ENCODE data around the gene MAPRE2.

The MAPRE2 gene

DNA sequence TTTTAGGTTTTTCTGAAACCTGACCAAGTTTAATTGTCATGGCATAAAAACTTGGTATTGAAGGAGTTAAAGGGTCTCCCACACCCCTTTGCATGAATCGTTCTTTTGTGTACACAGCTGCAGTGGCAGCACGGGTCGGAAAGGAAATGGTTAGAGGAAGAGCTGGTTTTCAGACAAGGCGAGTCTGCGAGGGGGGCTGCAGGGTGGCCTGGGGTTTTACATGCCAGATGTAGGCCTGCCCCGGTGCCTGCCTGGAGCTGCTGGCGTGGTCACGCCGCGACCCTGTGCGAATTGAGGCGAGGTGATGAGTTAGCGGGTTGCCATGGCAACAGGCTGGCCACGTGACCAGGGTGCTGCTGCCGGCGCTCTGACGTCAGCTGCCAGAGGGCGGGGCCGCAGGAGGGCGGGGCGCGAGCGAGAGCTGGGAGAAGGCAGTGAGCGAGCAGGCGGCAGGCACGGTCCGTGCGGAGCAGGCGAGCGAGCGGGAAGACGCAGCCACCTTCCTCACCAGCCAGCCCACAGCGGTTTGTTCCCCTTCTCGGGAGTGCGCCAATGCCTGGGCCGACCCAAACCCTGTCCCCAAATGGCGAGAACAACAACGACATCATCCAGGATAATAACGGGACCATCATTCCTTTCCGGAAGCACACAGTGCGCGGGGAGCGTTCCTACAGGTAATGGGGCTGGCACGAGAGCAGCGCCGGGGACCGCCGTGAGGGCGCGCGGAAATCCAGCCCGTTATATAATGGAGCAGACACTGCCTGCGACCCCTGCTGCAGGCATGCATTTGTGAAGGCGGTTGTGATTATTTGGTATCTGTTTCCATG is at the start of gene MAPRE2:
Gene MAPRE2 (plus strand): TSS at position 426 of the 827 bp plus-strand sequence. CDS start 127 bp downstream, at position 553.
- peak; percentile 98 to 99 for DNase-seq

DNA sequence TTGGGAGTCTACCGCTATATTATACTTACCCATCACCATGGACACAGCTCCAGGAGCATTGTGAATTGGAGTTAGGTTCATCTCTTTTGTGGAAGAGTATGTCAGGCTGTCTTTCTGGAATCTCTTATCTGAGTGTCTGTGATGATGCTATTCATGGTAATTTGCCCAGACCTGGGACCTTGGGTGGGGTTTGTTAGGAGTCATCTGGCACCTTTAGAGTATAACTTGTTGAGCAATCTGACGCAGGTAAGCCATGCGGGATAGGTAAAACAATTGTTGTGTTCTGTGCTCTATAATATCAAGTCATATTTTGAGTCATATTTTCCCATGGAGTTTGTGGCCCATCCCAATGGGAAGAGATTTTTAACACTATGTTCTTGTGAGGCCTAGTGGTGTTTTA is 49.7 kb upstream of the MAPRE2 start:
- DNase-seq = no peak

DNA sequence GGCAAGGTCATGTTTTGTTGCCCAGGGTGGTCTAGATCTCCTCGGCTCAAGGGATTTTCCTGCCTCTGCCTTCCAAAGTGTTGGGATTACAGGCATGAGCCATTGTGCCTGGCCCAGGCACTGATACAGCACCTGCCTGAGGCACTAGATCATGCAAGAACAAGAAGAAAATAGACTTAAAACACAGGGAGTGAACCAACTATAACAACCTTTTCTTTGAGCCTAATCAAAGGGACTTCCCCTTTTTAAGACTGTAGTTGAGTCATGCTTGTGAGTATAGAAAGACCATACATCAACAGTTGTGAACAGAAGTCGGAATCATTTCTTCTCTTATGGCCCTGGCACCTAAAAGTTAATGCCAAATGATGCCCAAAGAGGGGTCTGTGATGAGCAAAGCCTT is 47.9 kb upstream of the MAPRE2 start:
- DNase-seq = no peak

DNA sequence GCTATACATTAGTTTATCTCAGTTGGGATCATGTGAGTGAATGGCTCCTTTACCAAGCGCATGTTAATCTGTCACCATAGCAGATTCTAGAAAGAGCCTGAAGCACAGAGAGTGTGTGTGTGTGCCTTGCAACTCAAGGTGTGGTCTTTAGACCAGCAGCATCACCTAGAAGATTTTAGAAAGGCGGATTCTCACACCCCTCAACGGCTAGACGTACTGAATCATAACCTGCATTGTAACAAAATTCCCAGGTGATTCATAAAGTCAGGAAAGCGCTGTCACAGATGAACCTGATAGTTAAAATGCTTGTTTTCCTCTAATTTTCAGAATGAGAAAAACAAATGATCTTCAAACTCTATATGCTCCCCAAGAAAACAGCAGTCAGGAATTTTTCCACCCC is 45.5 kb upstream of the MAPRE2 start:
- no peak for DNase-seq

DNA sequence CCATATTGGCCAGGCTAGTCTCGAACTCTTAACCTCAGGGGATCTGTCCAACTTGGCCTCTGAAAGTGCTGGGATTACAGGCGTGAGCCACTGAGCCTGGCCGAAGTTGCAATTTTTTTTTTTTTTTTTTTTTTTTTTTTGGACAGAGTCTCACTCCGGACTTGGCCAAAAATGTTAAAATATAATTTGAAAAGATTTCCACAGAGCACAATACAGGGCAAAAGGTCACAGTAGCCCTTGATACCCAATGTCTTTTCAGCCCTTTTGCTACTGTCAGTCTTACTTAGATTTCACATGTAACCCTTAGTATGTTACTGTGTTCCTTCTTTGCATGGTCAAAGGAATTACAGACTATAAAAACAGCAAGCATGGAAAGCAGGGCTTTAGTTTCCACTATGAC is 42.6 kb upstream of the MAPRE2 start:
- no peak for DNase-seq

DNA sequence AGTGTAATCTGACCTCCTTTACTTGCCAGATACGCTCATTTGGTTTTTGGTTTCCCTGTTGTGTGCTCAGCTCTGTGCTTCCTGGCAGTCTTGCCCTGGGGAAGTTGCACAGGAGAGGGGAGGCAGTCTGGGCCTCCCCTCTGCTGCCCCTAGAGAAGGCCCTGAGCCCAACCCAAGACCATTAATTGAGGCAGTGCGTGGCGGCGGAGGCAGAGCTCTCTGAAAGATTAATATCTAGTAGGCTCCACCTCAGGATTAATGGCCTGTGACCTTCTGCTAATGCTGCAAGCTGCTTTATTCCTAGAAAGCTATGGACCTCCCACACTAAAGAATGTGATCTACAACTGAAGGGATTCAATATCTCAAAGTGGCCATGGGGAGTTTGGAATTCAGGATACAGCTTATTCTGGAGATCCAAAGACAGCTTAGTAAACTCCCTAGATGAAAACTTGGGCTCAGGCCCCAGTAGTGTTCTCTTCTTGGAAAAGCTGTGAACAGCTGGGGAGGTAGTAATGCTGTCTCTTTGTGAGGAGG is 41.4 kb upstream of the MAPRE2 start:
- no peak for DNase-seq

DNA sequence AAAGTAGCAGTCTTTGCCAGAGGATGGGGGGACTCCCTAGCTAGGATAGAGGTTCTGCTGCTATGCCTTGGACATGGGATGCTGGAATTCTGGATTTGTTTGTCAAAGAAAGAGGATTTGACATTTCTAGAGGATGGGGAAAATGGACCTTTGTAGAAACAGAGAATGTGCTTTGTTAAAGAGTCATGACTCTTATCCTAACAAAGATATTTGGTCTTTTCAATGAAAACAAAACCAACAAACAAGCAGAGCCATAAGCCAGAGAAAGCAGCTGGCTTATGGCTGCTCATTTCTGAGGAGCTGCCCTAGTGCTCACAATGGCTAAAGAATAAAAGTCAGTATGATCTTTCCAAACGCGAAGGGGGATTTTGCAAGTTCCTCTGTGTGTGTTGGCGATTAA is 40.8 kb upstream of the MAPRE2 start:
- DNase-seq = no peak

DNA sequence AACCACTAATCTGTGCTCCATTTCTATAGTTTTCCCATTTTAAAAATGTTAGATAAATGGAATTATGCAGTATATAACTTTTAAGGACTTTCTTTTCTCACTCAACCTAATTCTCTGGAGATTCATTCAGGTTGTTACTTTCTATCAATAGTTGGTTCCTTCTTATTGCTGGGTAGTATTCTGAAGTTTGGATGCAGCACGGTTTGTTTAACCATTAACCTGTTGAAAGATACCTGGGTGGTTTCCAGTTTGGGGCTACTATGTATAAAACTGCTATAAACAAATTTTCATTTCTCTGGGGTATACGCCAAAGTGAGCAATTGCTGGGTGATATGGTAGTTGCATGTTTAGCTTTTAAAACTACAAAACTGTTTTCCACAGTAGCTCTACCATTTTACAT is 39.1 kb upstream of the MAPRE2 start:
- no peak for DNase-seq

DNA sequence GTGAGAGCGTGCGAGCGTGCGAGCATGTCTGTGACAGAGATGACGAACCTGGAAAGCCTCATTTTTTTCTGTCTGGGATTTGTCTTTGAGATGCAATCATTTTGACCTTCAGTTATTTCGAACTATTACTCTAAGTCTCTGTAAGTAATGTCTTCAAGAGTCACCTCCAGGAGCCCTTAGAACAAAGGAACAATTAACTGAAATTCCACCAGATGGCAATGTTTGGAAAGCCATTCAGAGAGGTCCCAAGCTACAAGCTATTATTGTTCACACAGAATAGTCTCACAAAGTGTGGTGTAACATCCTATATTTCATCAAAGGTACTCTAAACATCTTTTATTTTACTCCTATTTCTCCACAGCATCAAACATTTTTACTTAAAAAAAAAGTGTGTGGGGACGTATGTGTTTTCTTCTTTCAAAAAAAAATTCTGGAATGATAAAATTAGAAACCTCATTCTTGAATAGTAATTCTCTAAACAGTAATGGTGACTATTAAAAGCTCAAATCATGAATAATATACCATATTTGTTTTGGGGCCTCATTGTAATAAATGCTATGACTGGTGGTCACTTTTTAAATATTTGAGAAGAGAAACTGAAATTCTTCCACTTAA is 35.1 kb upstream of the MAPRE2 start:
- peak; percentile 25 to 26 for DNase-seq

DNA sequence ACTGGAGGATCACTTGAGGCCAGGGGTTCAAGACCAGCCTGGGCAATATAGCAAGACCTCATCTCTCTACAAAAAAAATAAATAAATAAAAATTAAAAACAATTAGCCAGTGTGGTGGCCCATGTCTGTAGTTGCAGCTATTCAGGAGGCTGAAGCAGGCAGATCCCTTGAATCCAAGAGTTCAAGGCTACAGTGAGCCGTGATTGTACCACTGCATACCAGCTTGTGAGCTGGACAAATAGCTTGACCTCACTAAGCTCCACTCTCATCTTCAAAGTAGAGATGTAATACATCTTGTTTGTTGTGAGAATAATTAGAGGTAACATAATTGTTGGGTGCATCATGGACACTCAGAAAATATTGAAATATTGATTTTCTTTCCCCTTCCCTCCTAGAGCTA is 31.1 kb upstream of the MAPRE2 start:
- DNase-seq = no peak

DNA sequence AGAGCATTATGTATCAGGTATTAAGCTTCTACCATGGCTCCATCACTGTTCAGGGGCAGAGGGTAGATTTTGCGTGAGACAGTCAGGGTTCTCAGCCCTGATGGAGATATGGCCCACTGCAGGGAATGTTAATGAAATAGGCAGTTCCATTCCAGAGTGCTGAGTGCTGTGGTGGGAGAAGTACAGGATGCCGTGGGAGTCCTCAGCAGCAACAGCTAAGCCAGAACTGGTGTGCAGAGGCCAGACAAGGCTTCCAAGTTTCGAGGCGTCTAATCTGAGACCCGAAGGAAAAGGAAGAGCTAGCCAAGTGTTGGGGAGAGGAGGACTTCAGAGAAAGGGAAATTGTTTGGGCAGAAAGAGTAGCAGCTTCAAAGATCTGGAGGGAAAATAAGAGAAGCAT is 30.2 kb upstream of the MAPRE2 start:
- no peak for DNase-seq

DNA sequence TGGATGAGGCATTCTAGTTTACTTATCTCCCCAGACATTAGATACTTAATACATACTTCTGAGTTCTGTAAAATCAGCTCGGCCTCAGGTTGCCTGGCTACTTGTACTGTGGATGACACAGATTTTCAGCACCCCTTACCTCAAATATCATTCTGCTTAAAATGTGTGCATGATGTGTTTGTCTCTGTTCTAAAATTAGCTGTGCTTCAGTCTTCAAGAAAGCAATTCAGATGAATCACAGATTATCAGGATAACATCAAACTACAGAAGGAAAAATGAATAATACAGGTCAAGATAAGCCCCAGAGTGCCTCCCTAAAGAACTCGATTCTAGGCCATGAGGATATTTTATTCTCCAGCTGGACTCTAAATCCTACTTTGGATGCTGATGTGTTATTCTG is 21.3 kb upstream of the MAPRE2 start:
- no peak for DNase-seq

DNA sequence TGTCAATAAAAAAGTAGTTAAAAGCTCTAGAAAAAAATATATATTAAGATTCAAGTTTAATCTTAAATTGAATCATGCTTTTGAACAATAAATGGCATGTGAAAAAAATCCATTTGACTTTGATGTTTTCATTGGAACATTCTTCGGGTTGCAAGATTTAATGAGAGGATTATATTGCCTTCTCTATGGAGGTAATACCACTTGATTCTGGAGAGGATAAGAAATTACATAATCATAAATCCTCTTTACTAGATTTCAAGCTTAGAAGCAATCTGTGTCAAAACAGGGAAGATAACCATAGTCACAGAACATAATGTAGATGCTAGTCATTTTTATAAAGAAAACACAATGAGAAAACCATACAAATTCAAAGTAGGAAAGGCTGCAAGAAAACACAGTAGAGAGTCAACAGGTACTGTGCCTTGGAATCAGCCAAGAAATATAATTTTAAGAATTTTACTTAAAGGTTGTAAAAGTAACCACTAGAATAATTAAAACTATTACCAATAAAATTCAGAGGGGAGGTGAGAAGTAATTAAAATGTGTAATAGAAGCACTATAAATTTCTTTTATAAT is 18.7 kb upstream of the MAPRE2 start:
- no peak for DNase-seq

DNA sequence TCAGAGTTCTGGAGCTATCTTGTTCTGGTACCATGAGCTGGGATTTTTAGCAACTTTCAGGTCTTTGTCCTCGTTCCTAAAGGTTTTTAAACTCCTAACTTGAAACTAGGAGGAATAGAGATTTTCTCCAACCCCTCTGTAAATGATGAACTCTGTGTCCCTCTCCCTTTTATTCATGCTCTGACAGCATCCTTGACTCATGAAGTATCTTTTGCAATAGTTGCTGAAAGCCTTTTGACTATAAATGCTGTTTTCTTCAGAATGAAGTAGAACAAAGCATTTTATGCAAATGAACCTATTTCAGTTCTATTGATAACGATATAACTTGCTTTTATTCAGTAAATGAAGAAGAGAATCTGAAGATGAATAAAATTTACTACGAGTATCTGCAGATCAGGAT is 17.0 kb upstream of the MAPRE2 start:
- DNase-seq = no peak

DNA sequence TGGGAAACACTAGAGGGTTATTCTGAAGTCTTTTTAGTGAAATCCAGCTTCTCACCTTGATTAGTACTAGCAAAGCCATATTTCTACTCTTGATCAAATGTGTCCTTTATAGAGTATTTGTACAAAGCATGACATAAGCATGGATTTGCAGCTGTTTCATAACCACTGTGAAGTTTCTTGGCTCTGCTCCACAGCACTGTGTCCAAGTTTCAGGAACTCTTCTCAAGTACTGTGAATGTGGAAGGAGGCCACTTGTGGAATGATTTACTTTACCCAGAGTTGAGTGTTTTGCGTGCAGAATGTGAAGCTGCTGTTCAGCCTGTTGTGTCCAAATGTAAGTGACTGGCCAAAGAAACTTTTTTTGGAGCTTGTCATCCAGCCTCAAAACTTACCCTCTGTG is 16.2 kb upstream of the MAPRE2 start:
- no peak for DNase-seq

DNA sequence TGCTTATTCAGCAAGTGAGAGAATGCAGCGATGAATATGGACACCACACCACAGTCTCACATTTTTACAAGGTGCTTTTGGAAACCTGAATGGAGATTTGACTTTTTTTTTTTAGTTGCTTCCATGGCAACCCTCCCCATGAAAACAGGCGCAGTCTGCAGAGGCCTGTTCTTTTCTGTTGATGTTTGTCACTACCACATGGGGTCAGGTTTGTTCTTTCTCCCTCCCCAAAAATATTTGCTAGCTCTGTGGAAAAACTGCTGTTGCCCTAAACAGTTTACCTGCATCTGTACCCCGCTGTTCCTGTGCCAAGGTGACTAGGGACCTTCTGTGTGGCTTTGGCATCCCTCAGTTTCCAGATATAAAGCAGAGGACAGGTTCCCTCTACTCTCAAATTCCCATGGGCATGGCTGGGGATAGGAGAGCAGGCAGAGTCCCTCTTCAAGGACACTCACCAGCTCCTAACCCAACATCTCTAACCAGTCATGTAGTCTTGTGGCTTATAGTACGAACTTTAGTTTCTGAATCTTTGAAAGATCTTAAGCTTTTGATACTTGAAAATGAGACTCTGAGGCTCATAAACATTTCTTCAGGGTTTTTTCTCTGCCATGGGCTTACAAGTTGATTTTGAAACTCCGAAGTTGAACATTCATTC is 14.7 kb upstream of the MAPRE2 start:
- no peak for DNase-seq

DNA sequence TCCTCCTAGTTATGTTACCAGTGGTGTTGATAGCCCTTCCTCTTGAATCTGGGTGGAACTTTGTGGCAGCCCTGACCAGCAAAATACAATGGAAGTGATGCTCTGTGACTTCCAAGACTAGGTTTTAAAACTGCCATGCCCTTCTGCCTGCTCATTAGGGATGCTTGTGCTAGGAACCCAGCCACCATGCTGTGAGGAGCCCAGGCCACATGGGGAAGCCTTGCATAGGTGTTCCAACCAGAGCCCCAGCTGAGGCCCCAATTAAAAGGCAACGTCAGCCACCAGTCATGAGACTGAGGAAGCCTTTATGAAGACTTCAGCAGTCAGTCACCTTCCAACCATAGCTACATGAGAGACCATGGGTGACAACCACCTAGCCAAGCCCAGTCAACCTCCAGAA is 14.0 kb upstream of the MAPRE2 start:
- DNase-seq = no peak

DNA sequence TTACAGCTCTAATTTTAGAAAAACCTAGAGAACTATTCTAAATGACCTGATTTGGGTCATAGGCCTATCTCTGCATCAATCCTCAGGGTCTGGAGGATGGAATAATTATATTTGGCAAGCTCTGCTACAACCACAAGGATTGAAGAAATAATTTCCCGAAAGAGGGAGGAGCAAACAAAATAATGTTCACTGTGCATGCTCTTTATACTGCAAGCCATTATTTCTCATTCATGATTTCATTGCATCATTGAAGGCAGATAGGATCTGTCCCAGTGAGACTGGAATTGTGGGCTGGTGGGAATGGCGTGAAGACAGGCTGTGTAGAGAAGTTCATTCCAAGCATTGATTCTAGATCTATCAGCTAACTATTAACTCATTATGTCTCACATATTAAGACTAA is 12.7 kb upstream of the MAPRE2 start:
- DNase-seq = no peak

DNA sequence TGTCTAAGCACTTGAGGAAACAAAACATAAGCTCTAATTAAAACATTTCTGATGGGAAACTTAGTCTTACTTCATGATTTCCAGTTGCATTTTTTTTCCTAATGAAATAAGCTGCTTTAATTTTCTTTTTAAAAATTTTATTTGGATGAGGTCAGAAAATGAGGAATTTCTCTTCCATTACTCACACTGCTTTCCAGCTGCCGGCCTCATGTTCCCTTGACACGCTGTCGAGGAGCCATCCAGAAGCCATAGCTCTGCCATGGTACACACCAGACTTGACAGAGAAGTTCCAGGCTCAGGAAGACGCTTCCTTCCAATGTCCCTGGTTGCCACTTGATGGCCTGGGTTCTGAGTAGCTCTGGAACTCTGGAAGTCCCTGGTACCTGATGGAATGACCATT is 12.1 kb upstream of the MAPRE2 start:
- DNase-seq = no peak

DNA sequence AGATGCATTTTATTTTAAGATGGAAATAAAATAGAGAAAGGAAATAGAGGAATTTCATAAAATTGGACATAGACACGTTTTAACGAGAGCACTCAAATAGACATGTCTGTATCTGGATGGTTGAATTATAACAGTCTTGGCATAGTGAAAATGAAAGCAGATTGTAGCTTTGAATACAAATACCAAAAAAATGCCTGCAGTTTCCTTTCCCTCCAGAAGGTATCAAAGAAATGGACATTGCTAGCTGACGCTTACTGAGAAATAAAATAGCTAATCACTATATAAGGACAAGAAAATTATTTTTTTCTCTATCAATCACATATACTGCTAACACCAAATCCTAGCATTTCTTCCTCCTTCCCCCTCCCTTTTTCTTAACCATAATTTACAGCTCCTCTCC is 11.4 kb upstream of the MAPRE2 start:
- DNase-seq = no peak

DNA sequence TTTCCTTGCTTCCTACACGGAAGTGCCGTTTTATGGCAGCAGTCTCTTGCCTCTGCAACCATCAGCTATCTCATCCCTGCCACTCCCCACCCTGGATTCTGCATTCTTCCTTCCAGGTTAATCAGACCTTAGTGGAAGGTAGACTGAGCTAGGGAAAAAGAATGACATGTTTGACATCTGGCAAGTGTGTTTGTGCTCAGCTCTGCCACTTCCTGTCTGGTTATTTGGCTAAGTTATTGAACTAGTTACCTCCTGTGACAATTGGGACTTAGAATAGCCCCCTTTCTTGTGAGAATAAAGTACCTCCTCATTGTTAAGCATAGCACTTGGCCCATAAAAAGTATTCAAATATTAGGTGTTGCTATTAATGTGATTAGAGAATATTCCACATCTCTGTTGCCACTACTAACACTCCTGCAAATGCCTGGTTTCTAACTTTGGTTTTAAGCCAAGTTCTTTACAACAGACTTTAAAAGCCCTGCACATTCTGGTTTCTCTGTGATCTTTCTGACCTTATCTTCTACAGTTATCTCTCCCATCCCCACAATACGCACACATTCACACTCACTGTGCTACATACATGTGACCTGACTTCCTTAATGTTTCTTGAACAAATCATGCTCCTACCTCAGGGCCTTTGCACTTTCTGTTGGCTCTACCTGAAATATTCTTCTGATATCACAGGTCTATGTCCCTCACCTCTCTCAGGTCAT is 10.8 kb upstream of the MAPRE2 start:
- no peak for DNase-seq

DNA sequence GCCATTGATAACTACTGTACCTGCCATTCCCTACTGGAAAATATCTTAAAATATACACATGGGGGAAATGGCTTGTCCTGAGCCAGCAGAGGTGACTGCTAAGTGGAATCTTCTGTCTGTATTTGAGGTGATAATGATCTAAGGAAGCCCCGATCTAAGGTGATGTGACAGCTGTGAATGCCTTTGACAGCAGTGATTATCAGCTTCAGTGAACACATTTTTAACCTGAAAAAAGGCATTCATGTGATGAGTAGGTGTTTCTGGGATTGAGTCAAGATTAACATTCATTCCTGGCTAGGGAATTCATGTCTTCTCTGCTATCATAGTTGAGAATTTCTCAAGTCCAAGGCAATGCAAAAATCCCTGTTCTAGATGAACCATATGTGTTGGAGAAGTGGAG is 9.1 kb upstream of the MAPRE2 start:
- DNase-seq = no peak

DNA sequence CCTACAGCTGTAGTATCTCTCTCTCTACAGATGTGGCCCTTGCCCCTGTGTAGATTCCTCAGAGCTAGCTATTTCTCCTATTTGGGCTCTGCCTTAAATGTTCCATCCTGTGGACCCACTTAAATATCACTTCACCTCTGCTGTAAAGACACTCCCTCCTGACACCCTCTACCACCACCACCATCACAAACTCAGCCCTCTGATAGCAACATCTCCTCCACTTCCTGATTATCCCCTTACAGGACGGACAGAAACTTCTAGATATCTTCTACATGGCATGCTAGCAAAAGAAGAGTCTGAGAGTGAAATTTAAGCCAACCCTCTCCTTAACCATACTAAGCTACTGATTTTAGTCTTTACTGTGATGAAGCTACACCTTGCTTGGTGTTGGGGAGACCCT is 3.2 kb upstream of the MAPRE2 start:
- DNase-seq = no peak

All from NCI-H1930 (cell line).